ENCODE results near the gene SPEM2. TPM values are rescaled to one million over a fixed set of nuclear protein-coding genes. Genes with fewer than 3 reads are reported as not detected.

The SPEM2 gene
- total RNA-seq, 1 donor from 2014 or later = not detected

DNA sequence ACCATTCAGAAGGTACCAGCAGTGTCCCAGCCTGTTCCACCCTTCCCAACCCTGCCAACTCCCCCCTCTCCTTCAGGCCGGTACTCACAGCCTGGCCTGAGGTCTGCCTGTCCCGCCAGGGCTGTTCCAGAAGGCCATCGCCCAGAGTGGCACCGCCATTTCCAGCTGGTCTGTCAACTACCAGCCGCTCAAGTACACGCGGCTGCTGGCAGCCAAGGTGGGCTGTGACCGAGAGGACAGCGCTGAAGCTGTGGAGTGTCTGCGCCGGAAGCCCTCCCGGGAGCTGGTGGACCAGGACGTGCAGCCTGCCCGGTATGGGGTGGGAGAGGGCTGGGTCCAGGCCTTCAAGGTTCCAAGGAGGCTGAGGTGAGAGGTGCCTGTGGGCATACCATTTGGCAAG lies 10.6 kb upstream of the SPEM2 start:
- Histone ChIP-seq H3K4me1 (no peaks in the 10 kb centered on the region), H3K36me3 (no peaks in the 10 kb centered on the region)
- TF ChIP-seq, protein P1, sequence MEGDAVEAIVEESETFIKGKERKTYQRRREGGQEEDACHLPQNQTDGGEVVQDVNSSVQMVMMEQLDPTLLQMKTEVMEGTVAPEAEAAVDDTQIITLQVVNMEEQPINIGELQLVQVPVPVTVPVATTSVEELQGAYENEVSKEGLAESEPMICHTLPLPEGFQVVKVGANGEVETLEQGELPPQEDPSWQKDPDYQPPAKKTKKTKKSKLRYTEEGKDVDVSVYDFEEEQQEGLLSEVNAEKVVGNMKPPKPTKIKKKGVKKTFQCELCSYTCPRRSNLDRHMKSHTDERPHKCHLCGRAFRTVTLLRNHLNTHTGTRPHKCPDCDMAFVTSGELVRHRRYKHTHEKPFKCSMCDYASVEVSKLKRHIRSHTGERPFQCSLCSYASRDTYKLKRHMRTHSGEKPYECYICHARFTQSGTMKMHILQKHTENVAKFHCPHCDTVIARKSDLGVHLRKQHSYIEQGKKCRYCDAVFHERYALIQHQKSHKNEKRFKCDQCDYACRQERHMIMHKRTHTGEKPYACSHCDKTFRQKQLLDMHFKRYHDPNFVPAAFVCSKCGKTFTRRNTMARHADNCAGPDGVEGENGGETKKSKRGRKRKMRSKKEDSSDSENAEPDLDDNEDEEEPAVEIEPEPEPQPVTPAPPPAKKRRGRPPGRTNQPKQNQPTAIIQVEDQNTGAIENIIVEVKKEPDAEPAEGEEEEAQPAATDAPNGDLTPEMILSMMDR (IDR thresholded peaks at IDR 0.05; ENCODE audit: borderline replicate concordance) = no peak

DNA sequence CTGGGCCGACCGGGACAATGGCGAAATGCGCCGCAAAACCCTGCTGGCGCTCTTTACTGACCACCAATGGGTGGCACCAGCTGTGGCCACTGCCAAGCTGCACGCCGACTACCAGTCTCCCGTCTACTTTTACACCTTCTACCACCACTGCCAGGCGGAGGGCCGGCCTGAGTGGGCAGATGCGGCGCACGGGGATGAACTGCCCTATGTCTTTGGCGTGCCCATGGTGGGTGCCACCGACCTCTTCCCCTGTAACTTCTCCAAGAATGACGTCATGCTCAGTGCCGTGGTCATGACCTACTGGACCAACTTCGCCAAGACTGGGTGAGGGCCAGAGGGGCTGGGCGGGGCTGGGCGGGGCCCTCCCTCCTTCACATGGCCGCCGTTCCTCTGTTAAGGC lies 9.6 kb upstream of the SPEM2 start:
- Histone ChIP-seq H3K9me3 (replicated peaks) (no peaks in the 10 kb centered on the region), H3K36me3 (no peaks in the 10 kb centered on the region), H3K27ac (replicated peaks) (no peak overlapping the region), H3K27me3 (ENCODE audit: low read depth) (no peaks in the 10 kb centered on the region), H3K4me1 (no peaks in the 10 kb centered on the region), H3K4me3 (no peak overlapping the region)
- no peak for DNase-seq
- intact Hi-C loops (cut with micrococcal nuclease) = no loop called here
- TF ChIP-seq, protein P1 (IDR thresholded peaks at IDR 0.05; ENCODE audit: borderline replicate concordance) = no peak

More for the DNA sequence above, 10.6 kb upstream of the SPEM2 start:
- Histone ChIP-seq H3K4me3 (no peak overlapping the region), H3K27ac (replicated peaks) (no peak overlapping the region), H3K9me3 (replicated peaks) (no peaks in the 10 kb centered on the region), H3K27me3 (ENCODE audit: low read depth) (no peaks in the 10 kb centered on the region)
- intact Hi-C loops (cut with micrococcal nuclease) = no loop called here
- DNase-seq = no peak

DNA sequence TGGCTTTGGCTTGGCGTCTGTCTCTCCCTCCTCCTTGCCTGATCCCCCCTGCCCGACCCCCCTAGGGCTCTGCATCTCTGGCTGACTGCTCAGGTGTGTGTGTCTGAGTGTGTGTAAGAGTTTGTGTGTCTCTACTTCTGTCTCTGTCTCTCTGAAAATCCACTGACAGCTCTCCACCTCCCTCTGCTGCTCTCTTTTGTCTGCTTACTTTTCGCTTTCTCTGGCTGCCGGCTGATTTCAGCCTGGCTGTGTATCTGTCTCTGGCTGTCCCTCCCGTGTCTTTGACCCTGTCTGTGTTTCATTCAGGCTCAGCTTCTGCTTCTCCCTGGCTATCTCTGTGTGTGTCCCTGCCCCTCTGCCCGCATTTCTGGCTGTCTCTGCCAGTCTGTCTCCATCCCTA lies 9.1 kb upstream of the SPEM2 start:
- Histone ChIP-seq H3K4me3 (no peak overlapping the region), H3K36me3 (no peaks in the 10 kb centered on the region), H3K27ac (replicated peaks) (no peak overlapping the region), H3K9me3 (replicated peaks) (no peaks in the 10 kb centered on the region), H3K4me1 (no peaks in the 10 kb centered on the region), H3K27me3 (ENCODE audit: low read depth) (no peaks in the 10 kb centered on the region)
- no peak for DNase-seq
- TF ChIP-seq, protein P1 (IDR thresholded peaks at IDR 0.05; ENCODE audit: borderline replicate concordance) = no peak
- intact Hi-C loops (cut with micrococcal nuclease) = no loop called here

DNA sequence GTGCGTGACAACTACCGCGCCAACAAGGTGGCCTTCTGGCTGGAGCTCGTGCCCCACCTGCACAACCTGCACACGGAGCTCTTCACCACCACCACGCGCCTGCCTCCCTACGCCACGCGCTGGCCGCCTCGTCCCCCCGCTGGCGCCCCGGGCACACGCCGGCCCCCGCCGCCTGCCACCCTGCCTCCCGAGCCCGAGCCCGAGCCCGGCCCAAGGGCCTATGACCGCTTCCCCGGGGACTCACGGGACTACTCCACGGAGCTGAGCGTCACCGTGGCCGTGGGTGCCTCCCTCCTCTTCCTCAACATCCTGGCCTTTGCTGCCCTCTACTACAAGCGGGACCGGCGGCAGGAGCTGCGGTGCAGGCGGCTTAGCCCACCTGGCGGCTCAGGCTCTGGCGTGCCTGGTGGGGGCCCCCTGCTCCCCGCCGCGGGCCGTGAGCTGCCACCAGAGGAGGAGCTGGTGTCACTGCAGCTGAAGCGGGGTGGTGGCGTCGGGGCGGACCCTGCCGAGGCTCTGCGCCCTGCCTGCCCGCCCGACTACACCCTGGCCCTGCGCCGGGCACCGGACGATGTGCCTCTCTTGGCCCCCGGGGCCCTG lies 8.3 kb upstream of the SPEM2 start:
- H3K36me3 ChIP-seq = no peaks in the 10 kb centered on the region
- H3K27me3 ChIP-seq (ENCODE audit: low read depth) = no peaks in the 10 kb centered on the region
- TF ChIP-seq, protein P1 (IDR thresholded peaks at IDR 0.05; ENCODE audit: borderline replicate concordance) = no peak
- no peaks in the 10 kb centered on the region for H3K9me3 ChIP-seq (replicated peaks)
- no peak for DNase-seq
- intact Hi-C loops (cut with micrococcal nuclease) = no loop called here
- no peaks in the 10 kb centered on the region for H3K4me1 ChIP-seq
- H3K4me3 ChIP-seq = no peak overlapping the region
- no peak overlapping the region for H3K27ac ChIP-seq (replicated peaks)

DNA sequence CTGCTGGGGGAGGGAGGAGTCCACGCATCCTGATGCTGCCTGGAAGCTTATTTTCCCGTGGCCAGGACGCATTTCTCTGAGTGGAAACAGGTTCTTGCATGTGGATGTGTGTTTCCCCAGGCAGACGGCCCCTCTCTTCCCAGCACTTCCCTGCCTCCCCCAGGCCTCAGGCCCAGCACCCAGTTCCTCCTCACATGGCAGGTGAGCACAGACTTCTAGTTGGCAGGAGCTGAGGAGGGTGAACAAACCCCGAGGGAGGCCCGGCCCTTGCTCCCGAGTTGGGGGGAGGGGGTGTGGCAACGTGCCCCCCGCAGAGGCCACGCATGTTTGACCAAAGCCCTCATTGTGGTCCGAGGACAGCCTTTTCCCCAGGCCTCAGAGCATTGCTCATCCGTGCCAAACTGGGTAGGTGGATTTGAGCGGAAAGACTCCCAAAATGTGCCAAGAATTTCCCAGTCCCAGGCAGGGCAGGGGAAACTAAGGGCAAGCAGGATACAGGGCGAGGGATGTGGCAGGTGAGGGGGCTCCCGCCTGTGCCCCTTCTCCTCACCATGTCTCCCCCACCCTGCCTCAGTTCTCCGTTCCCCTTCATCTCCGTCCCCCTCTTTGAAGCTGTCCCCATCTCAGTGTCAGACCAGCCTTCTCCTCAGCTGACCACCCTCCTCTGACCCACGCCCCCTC lies 6.8 kb upstream of the SPEM2 start:
- no peak for DNase-seq
- no peaks in the 10 kb centered on the region for H3K4me1 ChIP-seq
- TF ChIP-seq, protein P1 (IDR thresholded peaks at IDR 0.05; ENCODE audit: borderline replicate concordance) = no peak
- H3K27ac ChIP-seq (replicated peaks) = no peak overlapping the region
- no peaks in the 10 kb centered on the region for H3K9me3 ChIP-seq (replicated peaks)
- H3K36me3 ChIP-seq = no peaks in the 10 kb centered on the region
- no peaks in the 10 kb centered on the region for H3K27me3 ChIP-seq (ENCODE audit: low read depth)
- intact Hi-C loops (cut with micrococcal nuclease) = no loop called here
- no peak overlapping the region for H3K4me3 ChIP-seq

Measured in left ventricle myocardium inferior (tissue), 1 donor.